HG02623 (cell line): Measurements from ENCODE around the gene ERICH2.

Experiments
- ATAC-seq: cut with Tn5 transposase; IDR thresholded peaks from one replicate; pipeline ENCODE4 v1.9.1; 2021; ENCODE audit warnings: moderate library complexity; ENCODE audit not compliant: unreplicated experiment

ERICH2 gene

DNA sequence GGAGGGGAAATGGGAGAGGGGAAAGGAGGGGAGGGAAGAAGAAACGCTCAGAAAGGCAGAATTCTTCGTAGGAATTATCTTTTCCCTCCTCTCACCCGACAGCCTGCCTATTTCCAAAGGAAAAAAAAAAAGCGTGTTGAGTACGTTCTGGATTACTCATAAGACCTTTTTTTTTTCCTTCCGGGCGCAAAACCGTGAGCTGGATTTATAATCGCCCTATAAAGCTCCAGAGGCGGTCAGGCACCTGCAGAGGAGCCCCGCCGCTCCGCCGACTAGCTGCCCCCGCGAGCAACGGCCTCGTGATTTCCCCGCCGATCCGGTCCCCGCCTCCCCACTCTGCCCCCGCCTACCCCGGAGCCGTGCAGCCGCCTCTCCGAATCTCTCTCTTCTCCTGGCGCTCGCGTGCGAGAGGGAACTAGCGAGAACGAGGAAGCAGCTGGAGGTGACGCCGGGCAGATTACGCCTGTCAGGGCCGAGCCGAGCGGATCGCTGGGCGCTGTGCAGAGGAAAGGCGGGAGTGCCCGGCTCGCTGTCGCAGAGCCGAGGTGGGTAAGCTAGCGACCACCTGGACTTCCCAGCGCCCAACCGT, 46.4 kb downstream of the ERICH2 start, which contains the start of gene GAD1:
TSS of gene GAD1 (plus strand) at position 384 of the 589 bp plus-strand sequence. CDS start 1,705 bp downstream, outside the sequence.
- ATAC-seq, result no peak

DNA sequence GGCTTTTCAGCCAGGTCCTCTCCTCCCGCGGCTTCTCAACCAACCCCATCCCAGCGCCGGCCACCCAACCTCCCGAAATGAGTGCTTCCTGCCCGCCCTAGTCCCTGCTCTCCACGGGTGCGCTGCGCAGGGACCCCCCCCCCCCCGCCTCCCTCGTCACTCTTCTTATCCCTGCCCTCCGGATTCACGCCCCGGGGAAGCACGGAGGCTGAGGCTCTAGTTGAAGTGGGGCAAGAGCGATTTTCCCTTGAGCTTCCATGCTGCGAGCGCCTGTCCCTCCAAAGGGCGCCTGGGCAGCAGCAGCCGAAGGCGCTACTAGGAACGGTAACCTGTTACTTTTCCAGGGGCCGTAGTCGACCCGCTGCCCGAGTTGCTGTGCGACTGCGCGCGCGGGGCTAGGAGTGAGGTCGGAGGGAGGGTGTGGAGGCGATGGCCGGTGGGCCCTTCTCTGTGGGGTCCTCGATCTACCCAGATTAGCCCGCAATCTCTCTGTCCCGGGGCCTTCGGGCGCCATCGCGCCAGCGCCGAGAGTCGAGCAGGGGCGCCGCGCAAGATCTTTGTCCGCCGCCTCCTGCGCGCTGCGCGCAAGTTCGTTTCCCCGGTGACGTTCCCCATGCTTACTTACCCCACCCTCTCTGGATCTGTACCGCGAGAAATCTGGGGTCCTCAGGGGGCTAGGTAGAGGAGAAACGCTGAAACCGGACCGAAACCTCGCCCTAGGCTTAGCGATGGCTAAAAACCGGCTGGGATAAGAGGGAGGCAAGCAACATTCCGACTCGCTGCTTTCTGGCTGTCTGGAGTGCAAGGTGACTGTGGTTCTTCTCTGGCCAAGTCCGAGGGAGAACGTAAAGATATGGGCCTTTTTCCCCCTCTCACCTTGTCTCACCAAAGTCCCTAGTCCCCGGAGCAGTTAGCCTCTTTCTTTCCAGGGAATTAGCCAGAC, 47.2 kb downstream of the ERICH2 start:
- ATAC-seq, result no peak

DNA sequence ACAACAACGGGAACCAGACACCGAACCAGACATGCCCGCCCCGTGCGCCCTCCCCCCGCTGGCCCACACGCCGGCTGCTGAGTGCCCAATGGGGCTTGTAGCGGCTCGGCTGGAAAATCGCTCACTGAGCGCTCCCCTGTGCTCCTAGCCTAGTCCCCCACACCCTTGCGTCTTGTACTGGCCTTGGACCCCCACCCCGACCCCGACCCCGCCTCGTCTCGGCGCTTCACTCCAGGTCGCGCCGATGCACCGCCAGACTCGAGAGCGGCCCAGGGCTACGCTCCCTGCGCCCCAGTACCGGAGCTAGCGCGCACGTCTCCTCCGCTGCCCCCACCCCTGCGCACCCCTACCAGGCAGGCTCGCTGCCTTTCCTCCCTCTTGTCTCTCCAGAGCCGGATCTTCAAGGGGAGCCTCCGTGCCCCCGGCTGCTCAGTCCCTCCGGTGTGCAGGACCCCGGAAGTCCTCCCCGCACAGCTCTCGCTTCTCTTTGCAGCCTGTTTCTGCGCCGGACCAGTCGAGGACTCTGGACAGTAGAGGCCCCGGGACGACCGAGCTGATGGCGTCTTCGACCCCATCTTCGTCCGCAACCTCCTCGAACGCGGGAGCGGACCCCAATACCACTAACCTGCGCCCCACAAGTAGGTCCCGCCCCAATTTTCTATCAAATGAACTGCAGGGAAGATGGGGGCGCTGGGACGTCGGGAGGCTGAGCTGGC, 48.0 kb downstream of the ERICH2 start:
- no peak for ATAC-seq

DNA sequence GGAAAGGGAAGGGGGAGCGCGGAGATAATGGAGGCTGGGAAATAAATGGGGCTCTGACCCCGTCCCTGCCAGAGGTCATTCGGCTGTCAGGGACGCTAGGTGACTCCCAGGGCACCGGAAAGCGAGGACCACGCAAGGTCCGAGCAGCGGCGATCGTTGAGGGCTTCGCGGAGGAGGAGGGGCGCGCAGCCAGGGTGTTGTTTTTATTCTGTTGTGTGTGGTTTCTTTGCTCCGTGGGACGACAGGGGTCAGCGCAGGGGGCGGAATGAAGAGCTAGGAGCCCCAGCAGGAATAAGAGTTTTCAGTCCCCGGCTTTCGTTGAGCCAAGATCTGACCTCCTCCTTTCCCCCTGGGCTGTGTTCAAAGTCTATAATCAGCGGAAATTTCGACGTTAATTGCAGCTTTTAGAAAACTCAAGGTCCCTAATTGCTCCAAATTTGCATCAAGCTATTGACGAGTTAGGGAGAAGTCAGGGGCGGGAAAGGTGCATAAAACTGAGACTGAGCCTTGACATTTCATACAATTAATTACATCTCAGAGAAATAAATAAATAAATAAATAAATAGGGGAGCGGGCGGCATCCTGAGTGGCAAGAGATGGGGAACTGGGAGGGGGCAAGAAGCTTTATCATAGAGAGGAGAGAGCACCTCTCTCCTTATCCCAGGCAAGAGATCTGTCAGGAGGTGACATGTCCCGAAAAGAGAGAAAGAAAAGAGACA, 48.7 kb downstream of the ERICH2 start:
- no peak for ATAC-seq

DNA sequence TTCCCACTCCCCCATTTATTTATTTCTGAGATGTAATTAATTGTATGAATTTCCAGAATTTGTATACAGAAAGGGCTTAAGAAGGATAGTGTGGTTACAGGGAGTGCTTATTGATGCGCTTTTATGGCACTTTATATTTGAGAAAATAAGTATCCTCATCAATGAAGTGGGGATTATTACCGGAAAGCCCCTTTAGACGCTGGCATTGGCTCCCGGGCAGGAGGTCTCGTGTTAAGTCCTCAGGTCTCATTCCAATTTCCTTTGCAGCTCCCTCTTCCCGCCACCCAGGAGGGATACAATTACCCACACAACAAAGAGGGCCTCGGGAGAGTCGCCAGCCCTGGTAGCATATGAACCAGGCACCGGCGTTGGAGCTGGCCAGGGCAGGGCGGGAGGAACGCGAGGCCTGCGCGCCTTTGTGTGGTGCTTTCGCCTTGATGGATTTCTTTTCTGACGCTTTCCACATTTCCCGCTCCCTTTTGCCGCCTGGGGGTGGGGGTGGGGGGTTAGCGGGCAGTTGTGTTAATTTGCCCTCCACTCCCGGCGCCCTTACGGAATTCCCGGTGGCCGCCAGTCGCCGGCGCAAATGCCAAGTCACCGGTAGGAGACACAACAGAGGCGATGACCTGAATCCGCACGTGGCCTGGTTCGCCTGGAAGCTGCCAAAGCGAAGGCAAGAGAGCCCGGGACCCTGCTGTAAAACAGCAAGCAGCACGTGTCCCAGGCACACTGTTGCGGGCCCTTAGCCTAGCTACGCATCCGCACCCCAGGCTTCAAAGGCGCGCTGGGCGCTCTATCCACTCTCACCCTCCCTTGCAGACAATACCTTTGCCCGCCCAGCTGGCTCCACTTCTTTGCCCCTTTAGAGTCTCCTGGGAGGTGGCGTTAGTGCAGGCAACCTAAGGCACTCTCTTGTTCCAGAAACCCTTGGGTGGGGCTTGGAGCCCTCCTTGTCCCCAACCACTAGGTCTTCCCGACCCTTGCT, 49.8 kb downstream of the ERICH2 start:
- ATAC-seq, result no peak

DNA sequence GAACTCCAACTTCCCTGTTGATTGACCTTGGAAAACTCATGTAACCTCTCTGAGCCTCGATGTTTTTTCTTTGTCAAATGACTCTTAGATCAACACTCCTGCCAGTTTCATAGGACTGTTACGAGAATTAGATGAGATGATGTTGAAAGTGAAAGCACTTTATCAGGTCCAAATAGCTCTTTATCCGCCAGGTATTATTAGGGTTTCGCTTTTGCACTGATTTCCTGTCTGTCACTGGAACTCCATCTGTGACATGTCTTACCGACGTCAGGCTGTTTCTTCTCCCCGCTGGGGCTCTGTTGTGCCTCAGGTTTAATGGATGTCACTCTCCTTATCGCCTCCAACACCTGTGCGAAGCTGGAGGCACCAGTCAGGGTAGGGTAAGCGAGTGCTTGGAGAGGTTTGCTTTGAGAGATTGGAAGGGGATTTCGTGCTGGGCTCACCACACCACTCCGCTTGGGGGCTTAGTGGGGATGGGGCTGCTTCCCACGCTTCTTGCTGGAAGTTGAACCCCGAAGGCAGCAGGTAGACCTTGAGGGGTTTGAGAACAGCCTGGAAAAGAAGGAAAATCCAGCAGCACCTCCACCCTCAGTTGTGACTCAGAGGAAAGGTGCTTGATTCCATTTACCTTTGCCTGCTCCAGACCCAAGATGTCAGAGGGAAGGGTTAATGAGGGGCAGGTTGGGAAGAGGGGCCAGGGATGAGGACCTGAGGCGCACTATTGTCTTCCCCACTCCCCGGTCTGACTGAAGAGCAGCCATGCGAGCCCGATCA, 50.8 kb downstream of the ERICH2 start:
- ATAC-seq, result no peak

DNA sequence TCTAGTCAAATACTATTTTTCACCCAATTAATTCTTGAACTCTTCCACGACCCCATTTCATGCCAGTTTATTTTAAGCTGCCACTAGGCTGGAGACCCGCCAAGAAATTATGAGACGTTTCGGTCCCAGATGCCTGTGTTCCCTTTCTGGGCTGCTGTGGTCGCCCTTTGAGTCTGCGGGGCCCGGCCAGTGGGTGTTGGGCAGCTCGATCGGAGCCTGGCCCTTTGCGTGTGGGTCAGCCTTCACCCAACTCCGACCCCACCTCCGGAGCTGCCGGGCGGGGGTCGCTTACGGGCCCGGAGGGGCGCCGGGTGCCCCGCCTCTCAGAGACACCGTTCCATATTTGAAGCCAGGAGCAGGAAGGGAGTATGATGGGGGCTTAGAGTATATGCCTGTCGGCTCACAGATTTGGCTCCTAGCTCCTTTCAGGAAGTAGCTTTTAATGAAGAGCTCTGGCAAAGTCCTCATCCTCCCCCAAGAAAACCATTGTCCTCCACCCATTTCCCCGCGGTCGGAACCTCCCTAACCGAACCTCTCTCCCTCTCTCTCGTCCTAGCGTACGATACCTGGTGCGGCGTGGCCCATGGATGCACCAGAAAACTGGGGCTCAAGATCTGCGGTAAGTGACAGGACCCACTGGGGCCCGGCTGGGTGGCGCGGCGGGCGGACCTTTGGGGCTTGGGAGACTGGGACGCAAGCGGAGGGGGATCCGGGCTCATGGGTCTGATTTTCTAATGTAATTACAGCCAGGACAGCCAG, 51.5 kb downstream of the ERICH2 start:
- ATAC-seq, result no peak

DNA sequence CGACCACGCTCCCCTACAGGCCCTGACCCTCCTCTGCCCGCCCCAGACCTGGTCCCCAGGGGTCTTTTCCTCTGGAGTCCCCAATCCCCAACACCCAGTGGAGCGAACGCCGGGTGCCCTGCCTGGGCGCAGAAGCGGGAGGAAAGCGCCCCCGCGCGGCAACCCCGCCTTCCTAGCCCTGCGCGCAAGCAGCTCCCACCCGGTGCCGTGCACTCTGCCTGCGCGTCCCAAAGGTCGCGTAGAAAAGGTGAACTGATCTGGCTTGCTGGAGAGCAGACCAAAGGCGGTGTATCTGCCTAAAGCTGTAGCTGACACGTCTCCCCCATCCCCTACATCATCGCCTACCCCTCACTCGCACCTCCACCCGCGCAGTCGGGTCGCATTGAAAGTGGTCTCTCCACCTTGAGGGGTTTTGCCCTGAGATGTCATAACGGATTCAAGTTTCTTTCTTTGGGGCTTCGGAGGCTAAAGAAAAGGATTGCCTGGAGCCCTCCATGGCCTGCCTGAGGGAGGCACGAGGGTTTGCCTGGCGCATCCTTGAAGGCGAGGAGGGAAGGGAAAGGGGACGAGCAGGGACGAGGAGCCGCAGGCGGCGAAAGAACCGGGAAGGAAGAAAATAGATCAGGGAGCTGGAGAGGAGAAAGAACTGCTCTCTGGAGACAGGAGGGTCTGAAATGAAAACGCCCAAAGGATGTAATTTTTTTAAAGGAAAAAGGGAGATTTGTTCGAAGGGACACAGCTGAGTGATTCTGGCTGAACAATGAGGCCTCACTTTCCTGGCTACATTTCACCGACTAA, 52.3 kb downstream of the ERICH2 start:
- no peak for ATAC-seq

DNA sequence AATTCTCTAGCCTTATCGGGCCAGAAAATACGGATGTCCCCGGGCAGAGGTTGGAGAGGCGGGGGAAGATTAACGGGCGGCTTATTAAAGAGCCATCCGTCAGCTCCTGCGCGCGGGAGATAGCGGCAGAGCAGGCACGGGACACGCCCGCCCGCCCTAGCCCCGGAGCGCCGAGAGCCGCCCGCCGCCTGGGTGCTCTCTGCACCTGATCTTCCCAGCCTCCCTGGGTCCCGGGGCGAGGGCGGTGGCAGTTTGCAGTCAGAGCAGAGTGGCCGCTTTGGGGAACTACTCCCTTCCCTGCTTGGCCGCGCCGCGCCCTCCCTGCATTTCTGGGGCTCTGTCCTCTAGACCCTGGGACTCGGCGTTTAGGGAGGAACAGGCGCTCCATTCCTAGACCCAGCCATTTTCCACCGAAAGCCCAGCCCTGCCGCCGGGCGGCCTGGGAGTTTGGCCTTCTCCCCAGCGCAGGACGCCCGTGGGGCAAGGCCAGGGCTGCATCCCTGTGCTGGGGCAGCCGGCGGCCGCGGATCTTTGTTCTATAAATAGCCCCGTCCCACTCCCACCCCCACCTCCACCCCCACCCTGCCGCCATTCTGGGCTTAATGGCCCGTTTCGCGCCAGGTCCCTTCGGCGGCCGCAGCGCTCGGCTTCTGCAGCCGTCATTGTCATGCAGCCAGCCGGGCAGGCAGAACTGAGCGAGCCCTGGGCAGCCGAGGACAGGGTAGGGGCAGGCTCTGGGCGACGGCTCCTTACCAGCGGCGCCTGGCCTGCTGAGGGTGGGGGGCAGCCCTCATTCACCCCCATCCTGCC, 53.1 kb downstream of the ERICH2 start:
- no peak for ATAC-seq

DNA sequence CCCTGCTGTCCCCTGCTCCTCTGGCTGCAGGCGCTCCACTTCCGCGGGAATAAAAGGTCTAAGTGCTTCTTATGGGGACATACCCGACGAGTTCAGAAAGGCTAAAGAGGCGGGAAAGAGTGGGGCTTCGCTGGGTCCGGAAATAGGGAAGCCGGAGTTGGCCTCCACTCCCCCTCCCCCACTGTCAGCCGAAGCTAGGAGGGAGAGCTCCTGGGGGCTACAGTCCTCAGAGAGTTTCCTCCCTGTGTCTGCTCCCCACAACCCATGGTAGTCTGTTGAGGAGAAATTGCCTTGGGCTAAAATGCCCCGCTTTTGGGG, 53.7 kb downstream of the ERICH2 start:
- no peak for ATAC-seq

DNA sequence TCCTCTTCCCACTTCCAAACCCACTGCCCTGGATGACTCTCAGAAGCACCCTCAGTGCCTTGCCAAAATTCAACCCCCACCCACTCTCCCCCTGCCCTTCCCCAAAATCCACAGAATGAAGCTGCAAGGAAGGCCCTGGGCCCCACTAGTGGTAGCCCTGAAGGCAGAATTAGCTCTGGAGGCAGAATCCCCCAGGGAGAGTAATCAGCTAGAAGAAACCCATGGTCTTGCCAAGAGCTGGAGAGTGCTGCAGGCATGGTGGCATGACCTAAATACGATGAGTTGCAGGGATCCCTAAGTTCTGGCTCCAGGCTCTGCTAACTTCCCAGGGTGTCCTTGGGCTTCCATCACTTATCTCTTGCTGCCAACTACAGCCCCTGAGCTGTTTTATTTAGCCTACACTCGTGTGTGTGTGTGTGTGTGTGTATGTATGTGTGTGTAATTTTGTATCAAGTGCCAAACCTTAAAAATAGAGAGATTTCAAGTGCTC, 54.4 kb downstream of the ERICH2 start:
- no peak for ATAC-seq

DNA sequence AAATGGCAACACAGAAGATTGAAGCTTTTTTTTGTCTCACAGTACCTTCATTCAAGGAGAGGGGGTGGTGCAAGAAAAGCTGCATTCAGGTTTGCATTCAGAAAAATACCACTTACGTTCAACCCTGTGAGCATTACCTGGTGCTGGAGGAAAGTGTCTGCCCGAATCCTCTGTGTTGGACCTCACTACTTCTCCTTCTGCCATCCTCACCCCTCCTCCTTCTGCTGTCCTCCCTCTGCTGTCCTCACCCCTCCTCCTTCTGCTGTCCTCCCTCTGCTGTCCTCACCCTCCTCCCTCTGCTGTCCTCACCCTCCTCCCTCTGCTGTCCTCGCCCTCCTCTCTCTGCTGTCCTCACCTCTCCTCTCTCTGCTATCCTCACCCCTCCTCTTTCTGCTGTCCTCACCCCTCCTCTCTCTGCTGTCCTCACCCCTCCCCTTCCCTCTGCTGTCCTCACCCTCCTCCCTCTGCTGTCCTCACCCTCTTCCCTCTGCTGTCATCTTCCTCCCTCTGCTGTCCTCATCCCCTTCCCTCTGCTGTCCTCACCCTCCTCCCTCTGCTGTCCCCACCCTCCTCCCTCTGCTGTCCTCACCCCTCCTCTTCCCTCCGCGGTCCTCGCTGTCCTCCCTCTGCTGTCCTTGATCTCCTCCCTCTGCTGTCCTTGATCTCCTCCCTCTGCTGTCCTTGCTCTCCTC, 57.8 kb downstream of the ERICH2 start:
- ATAC-seq, result no peak

DNA sequence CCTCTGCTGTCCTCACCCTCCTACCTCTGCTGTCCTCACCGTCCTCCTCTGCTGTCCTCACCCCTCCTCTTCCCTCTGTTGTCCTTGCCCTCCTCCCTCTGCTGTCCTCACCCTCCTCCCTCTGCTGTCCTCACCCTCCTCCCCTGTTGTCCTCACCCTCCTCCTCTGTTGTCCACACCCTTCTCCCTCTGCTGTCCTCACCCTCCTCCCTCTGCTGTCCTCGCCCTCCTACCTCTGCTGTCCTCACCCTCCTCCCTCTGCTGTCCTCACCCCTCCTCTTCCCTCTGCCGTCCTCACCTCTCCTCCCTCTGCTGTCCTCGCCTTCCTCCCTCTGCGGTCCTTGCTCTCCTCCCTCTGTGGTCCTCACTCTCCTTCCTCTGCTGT, 58.3 kb downstream of the ERICH2 start:
- no peak for ATAC-seq

DNA sequence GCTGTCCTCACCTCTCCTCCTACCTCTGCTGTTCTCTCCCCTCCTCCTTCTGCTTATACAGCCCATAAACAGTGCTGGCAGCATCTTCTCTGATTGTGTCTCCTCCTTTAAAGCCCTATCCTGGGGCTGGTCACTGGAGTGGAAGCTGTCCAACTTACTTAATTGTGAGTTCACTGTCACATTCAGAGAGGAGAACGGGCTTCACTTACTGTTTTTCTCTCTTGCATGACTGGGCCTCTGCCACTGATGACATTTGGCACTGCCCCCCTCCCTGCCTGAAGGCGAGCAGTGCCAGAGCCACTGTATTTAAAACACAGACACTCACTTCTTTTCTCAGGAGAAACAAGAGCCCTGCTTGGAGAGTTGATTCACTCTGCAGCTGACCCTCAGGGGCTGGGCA, 58.9 kb downstream of the ERICH2 start:
- no peak for ATAC-seq

DNA sequence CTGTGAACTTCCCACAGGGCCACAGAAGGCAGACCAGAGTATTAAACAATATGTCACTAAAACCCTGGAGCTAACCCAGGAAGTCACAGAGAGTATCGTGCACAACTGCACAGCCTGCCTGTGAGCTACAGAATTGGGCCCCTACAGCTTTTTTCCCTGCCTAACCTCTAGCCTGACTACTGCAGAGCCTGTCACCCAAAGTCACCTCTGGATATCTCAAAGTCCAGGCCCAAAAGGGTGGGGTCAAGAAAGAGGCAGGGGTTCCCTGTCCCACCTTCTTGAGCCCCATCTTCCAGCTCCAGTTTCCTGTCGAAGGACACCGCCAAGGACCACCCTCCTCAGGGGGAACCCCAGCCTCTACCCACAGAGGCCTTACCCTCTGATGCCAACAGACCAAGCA, 60.0 kb downstream of the ERICH2 start:
- no peak for ATAC-seq

DNA sequence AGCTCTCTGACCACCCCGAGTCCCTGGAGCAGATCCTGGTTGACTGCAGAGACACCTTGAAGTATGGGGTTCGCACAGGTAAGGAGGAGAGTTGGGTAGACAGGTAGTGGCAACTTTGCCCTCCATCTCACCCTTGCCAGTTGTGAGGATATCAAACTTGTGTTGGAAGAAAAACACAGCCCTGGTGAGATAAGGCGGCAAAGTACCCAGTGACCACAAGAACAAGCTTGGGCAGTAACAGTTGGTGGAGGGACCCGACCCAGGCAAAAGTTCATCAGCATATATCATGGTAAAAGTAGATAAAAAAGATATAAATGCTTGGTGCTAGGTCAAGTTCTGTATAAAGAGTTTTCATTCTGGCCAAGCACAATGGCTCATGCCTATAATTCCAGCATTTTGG, 60.9 kb downstream of the ERICH2 start:
- no peak for ATAC-seq
